A673 (cell line): ENCODE results near the gene EPN2. TPM values are rescaled to one million over a fixed set of nuclear protein-coding genes. Genes with fewer than 3 reads are reported as not detected.

ENCODE experiments used
- BruUV-seq: library from RNA; stranded (reverse); fragments of 400-500 nt; replicated peaks from 2 replicates; lab custom pipeline; 2021; lab: Mats Ljungman, UMichigan
- CTCF ChIA-PET: fragments of 300-600 bp; sonication (Branson Sonifier 250); formaldehyde crosslinking; loops from one replicate; lab custom pipeline; 2022; ENCODE audit warnings: antibody characterized with exemption; lab: Charles Lee
- POLR2A ChIA-PET: fragments of 300-600 bp; sonication (Branson Sonifier 250); formaldehyde crosslinking; loops from one replicate; lab custom pipeline; 2022; ENCODE audit warnings: antibody characterized with exemption; ENCODE audit not compliant: low non-redundant PET; lab: Charles Lee
- DNase-seq: peaks from one replicate; pipeline ENCODE4 v3.0.0-alpha.2; 2015; ENCODE audit warnings: low spot score
- H3K27ac ChIP-seq: fragments of 200-600 bp; sonication (generic); 2 replicates; pipeline ENCODE4 v1.5.1; 2016; ENCODE audit warnings: mixed run types, low read depth, mild to moderate bottlenecking, mixed read lengths, antibody characterized with exemption, low read length; ENCODE audit not compliant: poor library complexity, severe bottlenecking
- H3K27me3 ChIP-seq: fragments of 200-600 bp; sonication (generic); replicated peaks from 2 replicates; pipeline ENCODE4 v1.6.1; 2017; ENCODE audit warnings: mixed run types, low read depth, mild to moderate bottlenecking, mixed read lengths, antibody characterized with exemption, low read length; ENCODE audit not compliant: insufficient read depth, poor library complexity
- H3K36me3 ChIP-seq: fragments of 200-600 bp; sonication (generic); 2 replicates; pipeline ENCODE4 v1.6.1; 2016; ENCODE audit warnings: mixed run types, mild to moderate bottlenecking, mixed read lengths, antibody characterized with exemption, low read length; ENCODE audit not compliant: insufficient read depth, poor library complexity, severe bottlenecking
- H3K4me1 ChIP-seq: fragments of 200-600 bp; sonication (generic); 2 replicates; pipeline ENCODE4 v1.6.1; 2017; ENCODE audit warnings: mixed run types, mild to moderate bottlenecking, mixed read lengths, antibody characterized with exemption, low read length; ENCODE audit not compliant: insufficient read depth, poor library complexity, severe bottlenecking
- H3K4me3 ChIP-seq: fragments of 200-600 bp; sonication (generic); 2 replicates; pipeline ENCODE4 v1.5.1; 2016; ENCODE audit warnings: low read depth, mixed run types, mild to moderate bottlenecking, mixed read lengths, low read length; ENCODE audit not compliant: poor library complexity, severe bottlenecking
- H3K9me3 ChIP-seq: fragments of 200-600 bp; sonication (generic); 2 replicates; pipeline ENCODE4 v1.6.1; 2016; ENCODE audit warnings: mixed run types, low read depth, mild to moderate bottlenecking, mixed read lengths, antibody characterized with exemption, low read length; ENCODE audit not compliant: poor library complexity, severe bottlenecking
- EZH2 ChIP-seq: fragments of 200-600 bp; sonication (generic); IDR thresholded peaks from 2 replicates; pipeline ENCODE4 v1.6.1; 2017; ENCODE audit warnings: borderline replicate concordance, low read depth, mild to moderate bottlenecking, mixed read lengths, antibody characterized with exemption, low read length; ENCODE audit not compliant: poor library complexity, severe bottlenecking
- intact Hi-C: fragments of 100-400 bp; cut with micrococcal nuclease; formaldehyde crosslinking; loops from one replicate; pipeline ENCODE4 v1.10.0; 2022; ENCODE audit not compliant: unreplicated experiment
- total RNA-seq: library from RNA; stranded (reverse); gene quantifications from 2 replicates; pipeline ENCODE4 v1.2.3, GENCODE V29; 2021
- TF ChIP-seq, protein P1 (sequence below): fragments of 300-800, 200-600 bp; sonication (generic); conservative IDR thresholded peaks from 2 replicates; pipeline ENCODE4 v1.5.1; 2017; ENCODE audit warnings: low read depth, mild to moderate bottlenecking, antibody characterized with exemption, low read length, moderate library complexity, mixed read lengths

The EPN2 gene
- total RNA-seq, 1 experiment from 2014 or later = 52.0 TPM

DNA sequence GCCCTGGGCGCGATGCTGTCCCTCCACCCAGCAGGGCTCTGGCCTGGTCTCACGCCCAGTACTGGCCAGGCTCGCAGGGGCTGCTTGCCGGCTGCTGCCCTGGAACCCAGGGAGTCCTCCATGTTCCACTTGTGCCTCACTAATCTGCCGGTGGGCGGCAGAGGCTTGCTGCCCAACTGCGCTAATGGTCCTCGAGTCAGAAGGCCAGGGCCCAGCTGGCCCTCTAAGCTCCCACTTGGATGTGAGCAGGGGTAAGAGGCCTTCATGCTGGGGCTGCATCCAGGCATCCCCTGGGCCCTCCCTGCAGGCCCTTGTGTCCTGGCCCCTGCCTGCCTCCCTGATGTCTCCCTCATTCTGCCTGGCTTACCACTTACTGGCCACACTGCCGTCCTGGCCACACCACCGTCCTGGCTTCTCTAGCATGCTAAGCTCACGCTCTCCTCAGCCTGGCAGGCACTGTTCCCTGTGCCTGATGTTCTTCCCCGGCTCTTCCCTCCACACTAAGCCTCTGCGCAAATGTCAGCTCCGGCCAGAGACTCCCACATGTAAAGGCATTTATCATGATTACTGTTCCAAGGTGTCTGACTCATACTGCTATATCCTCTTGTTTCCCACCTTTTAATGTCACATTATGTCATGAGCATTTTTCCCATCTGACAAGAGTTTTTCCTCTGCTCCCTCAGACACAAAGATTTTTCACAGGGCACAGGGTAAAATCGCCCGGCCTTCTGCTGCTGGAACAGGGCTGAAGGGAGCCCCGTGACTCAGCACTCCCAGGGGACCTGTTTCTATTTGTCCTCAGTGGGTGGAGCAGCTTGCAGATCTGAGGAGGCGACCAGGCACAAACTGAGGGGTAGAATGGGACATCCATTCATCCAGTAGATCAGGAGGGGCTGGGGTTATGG, 109.4 kb downstream of the EPN2 start:
- intact Hi-C loops = no loop called here
- peaks cover 14% of the 10 kb centered on the region for H3K4me1 ChIP-seq
- H3K27me3 ChIP-seq = no peaks in the 10 kb centered on the region
- H3K4me3 ChIP-seq = no peak overlapping the region
- BruUV-seq = no TSS peak
- ChIA-PET POLR2A (interaction anchor here (0.5 kb wide), 1 partner anchor 28 kb away, joined by 3 read pairs; no protein-coding TSS in a partner anchor), CTCF (no interaction called here)
- peak; percentile 88 for DNase-seq
- H3K36me3 ChIP-seq = peaks cover 3% of the 10 kb centered on the region
- TF ChIP-seq, protein P1, sequence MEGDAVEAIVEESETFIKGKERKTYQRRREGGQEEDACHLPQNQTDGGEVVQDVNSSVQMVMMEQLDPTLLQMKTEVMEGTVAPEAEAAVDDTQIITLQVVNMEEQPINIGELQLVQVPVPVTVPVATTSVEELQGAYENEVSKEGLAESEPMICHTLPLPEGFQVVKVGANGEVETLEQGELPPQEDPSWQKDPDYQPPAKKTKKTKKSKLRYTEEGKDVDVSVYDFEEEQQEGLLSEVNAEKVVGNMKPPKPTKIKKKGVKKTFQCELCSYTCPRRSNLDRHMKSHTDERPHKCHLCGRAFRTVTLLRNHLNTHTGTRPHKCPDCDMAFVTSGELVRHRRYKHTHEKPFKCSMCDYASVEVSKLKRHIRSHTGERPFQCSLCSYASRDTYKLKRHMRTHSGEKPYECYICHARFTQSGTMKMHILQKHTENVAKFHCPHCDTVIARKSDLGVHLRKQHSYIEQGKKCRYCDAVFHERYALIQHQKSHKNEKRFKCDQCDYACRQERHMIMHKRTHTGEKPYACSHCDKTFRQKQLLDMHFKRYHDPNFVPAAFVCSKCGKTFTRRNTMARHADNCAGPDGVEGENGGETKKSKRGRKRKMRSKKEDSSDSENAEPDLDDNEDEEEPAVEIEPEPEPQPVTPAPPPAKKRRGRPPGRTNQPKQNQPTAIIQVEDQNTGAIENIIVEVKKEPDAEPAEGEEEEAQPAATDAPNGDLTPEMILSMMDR = no peak
- no peak for TF ChIP-seq EZH2
- H3K27ac ChIP-seq = peak overlapping the region; percentile 44
- H3K9me3 ChIP-seq = no peaks in the 10 kb centered on the region

DNA sequence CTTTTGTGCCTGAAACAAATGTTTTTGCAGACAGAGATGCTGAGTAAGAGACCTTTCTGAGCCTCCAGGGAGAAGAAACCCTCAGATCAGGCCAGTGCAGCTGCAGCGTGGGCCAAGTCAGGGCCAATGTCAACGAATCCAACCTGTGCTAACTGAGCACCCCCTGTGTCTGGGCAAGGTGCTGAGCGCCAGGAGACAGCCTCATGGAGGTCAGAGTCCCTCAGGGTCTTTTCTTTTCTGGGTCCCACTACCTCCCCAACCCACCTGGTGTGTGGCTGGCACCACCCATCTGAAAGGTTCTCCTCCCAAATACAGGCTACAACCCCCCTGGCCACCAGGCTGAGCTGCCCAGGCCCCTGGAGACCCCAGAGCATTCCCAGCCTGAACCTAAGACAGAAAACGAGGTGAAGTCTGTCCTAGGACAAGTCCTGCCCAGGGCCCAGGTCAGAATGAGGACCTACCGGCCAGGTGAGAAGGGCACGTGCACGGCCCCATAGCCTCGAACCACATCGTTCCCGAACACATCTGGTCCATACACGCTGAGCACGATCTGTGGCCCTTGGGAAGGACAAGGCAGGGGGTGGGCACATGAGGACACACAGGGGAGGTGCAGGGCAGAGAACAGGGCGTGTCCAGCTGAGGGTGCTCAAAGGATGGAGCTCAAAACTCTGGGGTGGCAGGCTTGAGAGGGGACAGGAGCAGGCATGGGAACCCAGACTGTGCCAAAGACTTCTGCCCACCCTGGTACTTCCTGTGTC, 110.3 kb downstream of the EPN2 start:
- ChIA-PET CTCF (interaction anchor here (0.5 kb wide), 1 partner anchor 414 kb away, joined by 5 read pairs; no protein-coding TSS in a partner anchor), POLR2A (interaction anchor here (0.5 kb wide), 1 partner anchor 27 kb away, joined by 3 read pairs; no protein-coding TSS in a partner anchor)
- intact Hi-C loops = no loop called here
- no peak overlapping the region for H3K4me3 ChIP-seq
- BruUV-seq = no TSS peak
- no peaks in the 10 kb centered on the region for H3K9me3 ChIP-seq
- H3K27me3 ChIP-seq = no peaks in the 10 kb centered on the region
- H3K27ac ChIP-seq = peak overlapping the region; percentile 52
- no peak for DNase-seq
- H3K4me1 ChIP-seq = peaks cover 14% of the 10 kb centered on the region
- peaks cover 3% of the 10 kb centered on the region for H3K36me3 ChIP-seq
- no peak for TF ChIP-seq EZH2
- TF ChIP-seq, protein P1 = no peak

- Histone ChIP-seq H3K27ac (no peak overlapping the region), H3K36me3 (peaks cover 3% of the 10 kb centered on the region), H3K9me3 (no peaks in the 10 kb centered on the region), H3K4me3 (no peak overlapping the region), H3K27me3 (no peaks in the 10 kb centered on the region), H3K4me1 (peaks cover 14% of the 10 kb centered on the region)
- POLR2A ChIA-PET = no interaction called here
- no peak for DNase-seq
- TF ChIP-seq, protein P1 = no peak
- no peak for TF ChIP-seq EZH2
- intact Hi-C loops = no loop called here
- BruUV-seq = no TSS peak
- CTCF ChIA-PET = interaction anchor here (0.5 kb wide), 1 partner anchor 413 kb away, joined by 5 read pairs; no protein-coding TSS in a partner anchor
Measured at GRCh38 chr17:19348081-19348650, 111.0 kb downstream of the EPN2 start.
